Glutamatergic neuron (in vitro differentiated cells): ENCODE measurements around the gene PSMB3. TPM values are rescaled to one million over a fixed set of nuclear protein-coding genes. Genes with fewer than 3 reads are reported as not detected.

Experiments
- DNase-seq: peaks from one replicate; pipeline ENCODE4 v3.0.0; 2022
- H3K27ac Mint-ChIP-seq: one replicate; pipeline ENCODE4 v1.8.0; 2020; ENCODE audit warnings: mild to moderate bottlenecking, mixed read lengths, inconsistent platforms; ENCODE audit not compliant: unreplicated experiment
- H3K27me3 Mint-ChIP-seq: one replicate; pipeline ENCODE4 v1.8.0; 2020; ENCODE audit warnings: mild to moderate bottlenecking, moderate library complexity, mixed read lengths, inconsistent platforms; ENCODE audit not compliant: unreplicated experiment
- H3K36me3 Mint-ChIP-seq: one replicate; pipeline ENCODE4 v1.8.0; 2020; ENCODE audit warnings: mild to moderate bottlenecking, mixed read lengths, inconsistent platforms; ENCODE audit not compliant: unreplicated experiment
- H3K4me1 Mint-ChIP-seq: one replicate; pipeline ENCODE4 v1.8.0; 2020; ENCODE audit warnings: mild to moderate bottlenecking, low read depth, mixed read lengths, inconsistent platforms; ENCODE audit not compliant: unreplicated experiment
- H3K4me3 Mint-ChIP-seq: one replicate; pipeline ENCODE4 v1.8.0; 2020; ENCODE audit warnings: mild to moderate bottlenecking, mixed read lengths, inconsistent platforms; ENCODE audit not compliant: unreplicated experiment
- H3K9me3 Mint-ChIP-seq: one replicate; pipeline ENCODE4 v1.8.0; 2020; ENCODE audit warnings: mild to moderate bottlenecking, moderate library complexity, mixed read lengths, inconsistent platforms; ENCODE audit not compliant: unreplicated experiment
- CTCF ChIP-seq: fragments of 200-600 bp; sonication (generic); IDR thresholded peaks from one replicate; pipeline ENCODE4 v1.5.0; 2021; ENCODE audit not compliant: partially characterized antibody, unreplicated experiment
- total RNA-seq: library from RNA; stranded (reverse); fragmentation: NEBNext Ultra II Directional; extraction: Animal tissue kit (Norgen Biotek cat#: 25700); gene quantifications from one replicate; pipeline ENCODE4 v1.2.1, GENCODE V29; 2021; ENCODE audit not compliant: unreplicated experiment

Gene PSMB3
- total RNA-seq, 1 donor from 2014 or later = 121 TPM

GRCh38 chr17:38711792-38712571, 40.6 kb upstream of the PSMB3 start:
- no peak for DNase-seq
- no peaks in the 10 kb centered on the region for H3K36me3 Mint-ChIP-seq
- peaks cover 5% of the 10 kb centered on the region for H3K4me1 Mint-ChIP-seq
- peaks cover 15% of the 10 kb centered on the region for H3K9me3 Mint-ChIP-seq
- no peak for TF ChIP-seq CTCF
- H3K27ac Mint-ChIP-seq = no peak overlapping the region
- H3K4me3 Mint-ChIP-seq = no peak overlapping the region
- H3K27me3 Mint-ChIP-seq = peaks cover 7% of the 10 kb centered on the region

- Mint-ChIP-seq H3K27ac (no peak overlapping the region), H3K9me3 (peaks cover 9% of the 10 kb centered on the region), H3K36me3 (no peaks in the 10 kb centered on the region), H3K4me3 (no peak overlapping the region), H3K4me1 (peaks cover 5% of the 10 kb centered on the region), H3K27me3 (peaks cover 7% of the 10 kb centered on the region)
- TF ChIP-seq CTCF = no peak
- DNase-seq = no peak
These were observed 39.9 kb upstream of the PSMB3 start for GRCh38 chr17:38712593-38712992.

- no peak for DNase-seq
- H3K36me3 Mint-ChIP-seq = no peaks in the 10 kb centered on the region
- no peak for TF ChIP-seq CTCF
- H3K9me3 Mint-ChIP-seq = peaks cover 9% of the 10 kb centered on the region
- no peak overlapping the region for H3K27ac Mint-ChIP-seq
- H3K27me3 Mint-ChIP-seq = peaks cover 7% of the 10 kb centered on the region
- peaks cover 5% of the 10 kb centered on the region for H3K4me1 Mint-ChIP-seq
- H3K4me3 Mint-ChIP-seq = no peak overlapping the region
These were observed 39.0 kb upstream of the PSMB3 start for GRCh38 chr17:38713456-38714075.

- Mint-ChIP-seq H3K4me1 (peaks cover 10% of the 10 kb centered on the region), H3K4me3 (no peak overlapping the region), H3K27me3 (peaks cover 9% of the 10 kb centered on the region), H3K27ac (no peak overlapping the region), H3K36me3 (no peaks in the 10 kb centered on the region), H3K9me3 (peaks cover 3% of the 10 kb centered on the region)
- no peak for TF ChIP-seq CTCF
- no peak for DNase-seq
These were observed 37.2 kb upstream of the PSMB3 start for GRCh38 chr17:38715216-38715943.
